HCT116 (cell line): ENCODE measurements around the gene CACNA2D2. TPM values are rescaled to one million over a fixed set of nuclear protein-coding genes. Genes with fewer than 3 reads are reported as not detected.

Experiments used
- ATAC-seq: fragments of 200-7000 bp; cut with Tn5 transposase; 2 replicates; pipeline ENCODE4 v1.9.1; 2020; ENCODE audit warnings: mild to moderate bottlenecking, moderate library complexity
- BruUV-seq: library from RNA; stranded (reverse); fragments of 400-500 nt; replicated peaks from 2 replicates; lab custom pipeline; 2021; lab: Mats Ljungman, UMichigan
- CTCF ChIA-PET: fragments of 300-600 bp; sonication (Branson Sonifier 250); formaldehyde crosslinking; loops from one replicate; lab custom pipeline; 2021; ENCODE audit warnings: antibody characterized with exemption; lab: Charles Lee
- POLR2A ChIA-PET: fragments of 300-600, 350-600 bp; sonication (Branson Sonifier 250); formaldehyde crosslinking; loops from one replicate; lab custom pipeline; 2021; ENCODE audit warnings: antibody characterized with exemption; lab: Charles Lee
- RAD21 ChIA-PET, 2 experiments: fragments of 300-600 bp; sonication (Branson Sonifier 250); formaldehyde crosslinking; loops; one replicate each; lab custom pipeline; 2023; ENCODE audit warnings: low total read pairs in 2 of 2; ENCODE audit not compliant: uncharacterized antibody in 2 of 2, unreplicated experiment in 2 of 2, low non-redundant PET in 1 of 2; lab: Charles Lee
- DNase-seq: peaks from one replicate; pipeline ENCODE4 v3.0.0-alpha.2; 2010; ENCODE audit warnings: low read depth, low spot score
- H2AFZ ChIP-seq: fragments of 200-600 bp; shearing (Covaris generic), sonication (generic); 2 replicates; pipeline ENCODE4 v1.6.1; 2017; ENCODE audit warnings: low read depth, mixed run types, mixed read lengths, antibody characterized with exemption, low read length; ENCODE audit not compliant: poor library complexity, severe bottlenecking
- H3K27ac ChIP-seq: 2 replicates; pipeline ENCODE4 v1.5.1; 2012; ENCODE audit warnings: low read depth, low read length
- H3K27me3 ChIP-seq: fragments of 200-600 bp; sonication (generic); 2 replicates; pipeline ENCODE4 v1.6.1; 2016; ENCODE audit warnings: mixed run types, low read length, mixed read lengths; ENCODE audit not compliant: insufficient read depth
- H3K36me3 ChIP-seq, 2 experiments: fragments of 200-500 bp in 1 of 2; fragments of 200-600 bp in 1 of 2; sonication (Bioruptor generic) in 1 of 2; sonication (generic) in 1 of 2; 2 replicates each; pipeline versions ENCODE4 v1.5.1 to v1.6.1; 2014 to 2016; ENCODE audit warnings: low read length in 2 of 2, inconsistent platforms in 1 of 2, mixed read lengths in 1 of 2, mixed run types in 1 of 2; ENCODE audit not compliant: insufficient read depth in 2 of 2, control insufficient read depth in 1 of 2
- H3K4me1 ChIP-seq, 2 experiments: fragments of 200-600 bp in 1 of 2; sonication (generic) in 1 of 2; 2 replicates each; pipeline versions ENCODE4 v1.5.1 to v1.6.1; 2012 to 2017; ENCODE audit warnings: low read length in 2 of 2, inconsistent platforms in 1 of 2, mild to moderate bottlenecking in 1 of 2, mixed read lengths in 1 of 2, mixed run types in 1 of 2, moderate library complexity in 1 of 2; ENCODE audit not compliant: insufficient read depth in 2 of 2, control insufficient read depth in 1 of 2
- H3K4me2 ChIP-seq: fragments of 200-600 bp; sonication (generic); 2 replicates; pipeline ENCODE4 v1.6.1; 2017; ENCODE audit warnings: mixed run types, low read length, mixed read lengths
- H3K4me3 ChIP-seq, 2 experiments: fragments of 200-600 bp in 1 of 2; sonication (generic) in 1 of 2; replicated peaks in 1 of 2; 2 replicates each; pipeline ENCODE4 v1.5.1; 2011 to 2016; ENCODE audit warnings: low read length in 2 of 2, control low read depth in 1 of 2, low read depth in 1 of 2, mild to moderate bottlenecking in 1 of 2, mixed read lengths in 1 of 2, mixed run types in 1 of 2
- H3K79me2 ChIP-seq: fragments of 200-600 bp; sonication (generic); 2 replicates; pipeline ENCODE4 v1.6.1; 2017; ENCODE audit warnings: mild to moderate bottlenecking, mixed run types, low read length, moderate library complexity, mixed read lengths; ENCODE audit not compliant: insufficient read depth
- H3K9ac ChIP-seq: fragments of 200-600 bp; sonication (generic); 2 replicates; pipeline ENCODE4 v1.6.1; 2016; ENCODE audit warnings: low read length, mixed read lengths
- H3K9me2 ChIP-seq: fragments of 200-600 bp; sonication (generic), shearing (Covaris generic); 2 replicates; pipeline ENCODE4 v1.6.1; 2017; ENCODE audit warnings: mixed run types, mild to moderate bottlenecking, moderate library complexity; ENCODE audit not compliant: insufficient read depth
- H3K9me3 ChIP-seq, 2 experiments: fragments of 200-500 bp in 1 of 2; fragments of 200-600 bp in 1 of 2; sonication (Bioruptor generic) in 1 of 2; sonication (generic) in 1 of 2; 2 replicates each; pipeline ENCODE4 v1.6.1; 2014 to 2017; ENCODE audit warnings: low read length in 2 of 2, mixed read lengths in 2 of 2, inconsistent platforms in 1 of 2, low read depth in 1 of 2, mild to moderate bottlenecking in 1 of 2, mixed run types in 1 of 2, moderate library complexity in 1 of 2; ENCODE audit not compliant: control insufficient read depth in 1 of 2, insufficient read depth in 1 of 2
- H4K20me1 ChIP-seq: fragments of 200-600 bp; sonication (generic), shearing (Covaris generic); 2 replicates; pipeline ENCODE4 v1.6.1; 2017; ENCODE audit warnings: mixed run types, mild to moderate bottlenecking, moderate library complexity; ENCODE audit not compliant: insufficient read depth
- ELF1 ChIP-seq: IDR thresholded peaks from 2 replicates; pipeline ENCODE4 v1.6.1; 2012; ENCODE audit warnings: low read depth, borderline replicate concordance
- intact Hi-C: fragments of 100-400 bp; cut with micrococcal nuclease; formaldehyde crosslinking; loops from 2 replicates; pipeline ENCODE4 v1.10.0; 2022
- total RNA-seq: library from RNA; stranded (reverse); gene quantifications from one replicate; pipeline ENCODE4 v1.2.1, GENCODE V29; 2021; ENCODE audit not compliant: unreplicated experiment
- TF ChIP-seq, protein P1 (sequence below), 3 experiments: fragments of 200-600 bp in 1 of 3; sonication (generic) in 1 of 3; IDR thresholded peaks in 2 of 3; conservative IDR thresholded peaks in 1 of 3; 2 replicates each; pipeline ENCODE4 v1.5.1; 2012 to 2017; ENCODE audit warnings: low read depth in 2 of 3, low read length in 2 of 3, antibody characterized with exemption in 1 of 3, borderline replicate concordance in 1 of 3, control low read depth in 1 of 3, mild to moderate bottlenecking in 1 of 3, mixed read lengths in 1 of 3, mixed run types in 1 of 3, moderate library complexity in 1 of 3; ENCODE audit not compliant: insufficient read depth in 1 of 3
- TF ChIP-seq, protein P2 (sequence below): IDR thresholded peaks from 2 replicates; pipeline ENCODE4 v1.6.1; 2012
- TF ChIP-seq, protein P3 (sequence below): IDR thresholded peaks from 2 replicates; pipeline ENCODE4 v1.6.1; 2011; ENCODE audit warnings: mild to moderate bottlenecking, low read length, moderate library complexity; ENCODE audit not compliant: insufficient replicate concordance; ENCODE audit errors: extremely low read depth

The CACNA2D2 gene
- total RNA-seq, 1 experiment from 2014 or later: 10.2 TPM

DNA sequence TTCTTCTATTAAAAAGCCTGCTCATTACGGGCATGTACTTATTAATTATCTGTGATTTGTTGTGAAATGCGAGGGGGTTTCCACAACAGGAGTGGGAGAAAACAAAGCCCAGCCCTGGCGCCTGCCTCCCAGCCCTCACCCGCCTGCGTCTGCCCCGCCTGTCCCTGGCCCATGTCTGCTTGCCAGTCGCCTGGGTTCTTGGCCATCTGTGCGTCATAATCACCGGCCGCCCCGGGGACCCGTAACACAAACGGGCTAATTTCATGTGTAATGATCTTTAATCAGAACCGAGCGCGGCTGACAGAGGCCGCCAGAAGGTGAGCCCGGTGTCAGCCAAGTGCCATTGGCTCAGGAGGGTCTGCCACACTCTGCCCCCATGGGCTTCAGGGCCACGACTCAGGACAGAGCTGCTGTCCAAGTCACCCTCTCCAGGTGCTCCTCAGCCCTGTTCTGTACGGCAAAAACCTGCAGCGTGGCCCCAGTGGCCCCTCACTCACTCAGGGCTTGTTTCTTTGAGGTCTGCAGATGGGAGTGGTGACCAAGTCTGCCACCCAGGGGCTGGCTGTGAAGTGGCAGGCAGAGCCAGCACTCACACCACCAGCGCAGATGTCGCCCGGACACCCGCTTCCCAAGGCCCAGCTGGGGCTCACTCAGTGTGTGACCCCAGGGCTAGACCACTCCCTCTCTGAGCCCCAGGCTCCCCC lies 115.3 kb downstream of the CACNA2D2 start:
- ATAC-seq: peak; percentile 77
- Histone ChIP-seq H3K9me2 (no peaks in the 10 kb centered on the region), H3K4me3 (no peak overlapping the region), H4K20me1 (no peaks in the 10 kb centered on the region), H3K27me3 (no peaks in the 10 kb centered on the region), H3K27ac (no peak overlapping the region), H3K79me2 (no peaks in the 10 kb centered on the region), H3K4me1 (peaks cover 0 to 12% of the 10 kb centered on the region in 2 experiments; a peak in 2 of 4 replicates), H3K9me3 (no peaks in the 10 kb centered on the region), H3K9ac (no peak overlapping the region), H3K4me2 (no peak overlapping the region), H2AFZ (no peak overlapping the region), H3K36me3 (no peaks in the 10 kb centered on the region)
- CTCF ChIA-PET: no interaction called here
- intact Hi-C loops: no loop called here
- no peak for DNase-seq
- POLR2A ChIA-PET: no interaction called here
- TF ChIP-seq ELF1: no peak
- TF ChIP-seq, protein P1, sequence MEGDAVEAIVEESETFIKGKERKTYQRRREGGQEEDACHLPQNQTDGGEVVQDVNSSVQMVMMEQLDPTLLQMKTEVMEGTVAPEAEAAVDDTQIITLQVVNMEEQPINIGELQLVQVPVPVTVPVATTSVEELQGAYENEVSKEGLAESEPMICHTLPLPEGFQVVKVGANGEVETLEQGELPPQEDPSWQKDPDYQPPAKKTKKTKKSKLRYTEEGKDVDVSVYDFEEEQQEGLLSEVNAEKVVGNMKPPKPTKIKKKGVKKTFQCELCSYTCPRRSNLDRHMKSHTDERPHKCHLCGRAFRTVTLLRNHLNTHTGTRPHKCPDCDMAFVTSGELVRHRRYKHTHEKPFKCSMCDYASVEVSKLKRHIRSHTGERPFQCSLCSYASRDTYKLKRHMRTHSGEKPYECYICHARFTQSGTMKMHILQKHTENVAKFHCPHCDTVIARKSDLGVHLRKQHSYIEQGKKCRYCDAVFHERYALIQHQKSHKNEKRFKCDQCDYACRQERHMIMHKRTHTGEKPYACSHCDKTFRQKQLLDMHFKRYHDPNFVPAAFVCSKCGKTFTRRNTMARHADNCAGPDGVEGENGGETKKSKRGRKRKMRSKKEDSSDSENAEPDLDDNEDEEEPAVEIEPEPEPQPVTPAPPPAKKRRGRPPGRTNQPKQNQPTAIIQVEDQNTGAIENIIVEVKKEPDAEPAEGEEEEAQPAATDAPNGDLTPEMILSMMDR (IDR thresholded peaks at IDR 0.05 in 2 of 3, conservative IDR thresholded peaks at IDR 0.05 in 1 of 3; ENCODE audit: borderline replicate concordance in 1 of 3, insufficient read depth in 1 of 3, low read depth in 2 of 3, low read length in 2 of 3): peak in 2 of 3 experiments; percentile 51; a peak in 4 of 6 replicates
- TF ChIP-seq, protein P2, sequence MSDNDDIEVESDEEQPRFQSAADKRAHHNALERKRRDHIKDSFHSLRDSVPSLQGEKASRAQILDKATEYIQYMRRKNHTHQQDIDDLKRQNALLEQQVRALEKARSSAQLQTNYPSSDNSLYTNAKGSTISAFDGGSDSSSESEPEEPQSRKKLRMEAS: no peak
- TF ChIP-seq, protein P3, sequence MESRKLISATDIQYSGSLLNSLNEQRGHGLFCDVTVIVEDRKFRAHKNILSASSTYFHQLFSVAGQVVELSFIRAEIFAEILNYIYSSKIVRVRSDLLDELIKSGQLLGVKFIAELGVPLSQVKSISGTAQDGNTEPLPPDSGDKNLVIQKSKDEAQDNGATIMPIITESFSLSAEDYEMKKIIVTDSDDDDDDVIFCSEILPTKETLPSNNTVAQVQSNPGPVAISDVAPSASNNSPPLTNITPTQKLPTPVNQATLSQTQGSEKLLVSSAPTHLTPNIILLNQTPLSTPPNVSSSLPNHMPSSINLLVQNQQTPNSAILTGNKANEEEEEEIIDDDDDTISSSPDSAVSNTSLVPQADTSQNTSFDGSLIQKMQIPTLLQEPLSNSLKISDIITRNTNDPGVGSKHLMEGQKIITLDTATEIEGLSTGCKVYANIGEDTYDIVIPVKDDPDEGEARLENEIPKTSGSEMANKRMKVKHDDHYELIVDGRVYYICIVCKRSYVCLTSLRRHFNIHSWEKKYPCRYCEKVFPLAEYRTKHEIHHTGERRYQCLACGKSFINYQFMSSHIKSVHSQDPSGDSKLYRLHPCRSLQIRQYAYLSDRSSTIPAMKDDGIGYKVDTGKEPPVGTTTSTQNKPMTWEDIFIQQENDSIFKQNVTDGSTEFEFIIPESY: no peak
- BruUV-seq: no TSS peak
- RAD21 ChIA-PET: no interaction called here
